Body of pancreas (tissue), 4 donors: Measurements from ENCODE around the gene GRK4. TPM values are rescaled to one million over a fixed set of nuclear protein-coding genes. Genes with fewer than 3 reads are reported as not detected.
"Not testable (repeated sequence)": the region's sequence is repeated elsewhere in the genome, so short reads cannot be mapped to it uniquely, and the experiment has no call there.

Source experiments
- ATAC-seq: fragments of 150-250 bp; one replicate; pipeline ENCODE4 v1.9.1; 2016
- DNase-seq, 4 donors: peaks; one replicate each; pipeline ENCODE4 v3.0.0-alpha.2; 2019
- H3K27ac ChIP-seq, 4 donors: fragments of 200-600 bp; sonication (generic); 1 replicate in 3 of 4; 2 replicates in 1 of 4; pipeline versions ENCODE4 v1.5.1 to v1.6.1; 2016 to 2019; ENCODE audit warnings: mild to moderate bottlenecking in 1 of 4, mixed read lengths in 1 of 4, moderate library complexity in 1 of 4
- H3K27me3 ChIP-seq, 2 donors: fragments of 200-600 bp; sonication (generic); one replicate each; pipeline ENCODE4 v1.6.0; 2016; ENCODE audit warnings: mild to moderate bottlenecking in 1 of 2
- H3K36me3 ChIP-seq, 2 donors: fragments of 200-600 bp; sonication (generic); replicated peaks in 1 of 2; 2 replicates each; pipeline ENCODE4 v1.5.1; 2016; ENCODE audit warnings: low read depth in 2 of 2; ENCODE audit not compliant: insufficient read depth in 1 of 2
- H3K4me1 ChIP-seq: fragments of 200-600 bp; sonication (generic); one replicate; pipeline ENCODE4 v1.6.0; 2016
- H3K4me3 ChIP-seq, 2 donors: fragments of 200-600 bp; sonication (generic); 1 replicate in 1 of 2; 2 replicates in 1 of 2; pipeline ENCODE4 v1.5.1; 2016 to 2019
- H3K9me3 ChIP-seq, 3 donors: fragments of 200-600 bp; sonication (generic); 1 replicate in 2 of 3; 2 replicates in 1 of 3; pipeline ENCODE4 v1.5.1; 2016
- CTCF ChIP-seq, 7 experiments: fragments of 450-650 bp in 4 of 7; fragments of 200-600 bp in 3 of 7; sonication (generic) in 3 of 7; IDR thresholded peaks; one replicate each; pipeline ENCODE4 v1.5.1; 2016 to 2019; ENCODE audit warnings: antibody characterized with exemption in 7 of 7
- POLR2A ChIP-seq, 3 donors: fragments of 450-650 bp; IDR thresholded peaks; one replicate each; pipeline ENCODE4 v1.6.1; 2016; ENCODE audit warnings: antibody characterized with exemption in 3 of 3, mild to moderate bottlenecking in 2 of 3
- WGBS, 2 donors: methylation state at CpG; one replicate each; pipeline ENCODE4 v1.1.5; 2017; 5-methylcytosine and 5-hydroxymethylcytosine counted together
- intact Hi-C: fragments of 100-400 bp; cut with DNase I; formaldehyde crosslinking; loops from one replicate; pipeline ENCODE4 v1.15.1; 2023
- total RNA-seq, 2 donors: library from RNA; depleted of rRNA; stranded (reverse); fragments of >200 nt; gene quantifications; one replicate each; pipeline ENCODE4 v1.1.0, GENCODE V29; 2016

Gene GRK4
- total RNA-seq, 2 donors from 2014 or later: 6.5 to 14.5 TPM

- no peak for DNase-seq
- intact Hi-C loops: no loop called here
These were observed 14.1 kb downstream of the GRK4 start for GRCh38 chr4:2977211-2978088.

GRCh38 chr4:2981256-2981819, 18.0 kb downstream of the GRK4 start:
- ATAC-seq: no peak
- H3K4me3 ChIP-seq: no peak overlapping the region
- H3K9me3 ChIP-seq: peaks cover 0 to 8% (median 0%) of the 10 kb centered on the region in 3 donors
- no peak overlapping the region for H3K27ac ChIP-seq
- no peaks in the 10 kb centered on the region for H3K36me3 ChIP-seq
- no peak for DNase-seq
- no peaks in the 10 kb centered on the region for H3K4me1 ChIP-seq
- H3K27me3 ChIP-seq: no peaks in the 10 kb centered on the region
- intact Hi-C loops: loop anchor here (10.0 kb wide), 1 partner anchor 53 kb away; no protein-coding TSS in a partner anchor
- 89 to 100% methylated on average over 4 of the region's 4 CpGs for WGBS, 2 donors
- TF ChIP-seq CTCF (IDR thresholded peaks at IDR 0.05) (no peak), POLR2A (IDR thresholded peaks at IDR 0.05) (no peak)

More at GRCh38 chr4:2977211-2978088, 14.1 kb downstream of the GRK4 start:
- WGBS, 2 donors: 84 to 87% methylated on average over 14 of the region's 14 CpGs
- Histone ChIP-seq H3K27me3 (no peaks in the 10 kb centered on the region), H3K36me3 (no peaks in the 10 kb centered on the region), H3K4me1 (no peaks in the 10 kb centered on the region), H3K27ac (no peak overlapping the region), H3K9me3 (peaks cover 0 to 8% (median 0%) of the 10 kb centered on the region in 3 donors), H3K4me3 (no peak overlapping the region)
- ATAC-seq: no peak
- TF ChIP-seq CTCF (IDR thresholded peaks at IDR 0.05) (no peak), POLR2A (IDR thresholded peaks at IDR 0.05) (no peak)

- H3K9me3 ChIP-seq: peaks cover 0 to 8% (median 0%) of the 10 kb centered on the region in 3 donors
- 95 to 100% methylated on average over 3 to 4 of the region's 4 CpGs for WGBS, 2 donors
- no peak overlapping the region for H3K27ac ChIP-seq
- H3K36me3 ChIP-seq: no peaks in the 10 kb centered on the region
- no peaks in the 10 kb centered on the region for H3K27me3 ChIP-seq
- H3K4me1 ChIP-seq: no peaks in the 10 kb centered on the region
- DNase-seq (no peak), ATAC-seq (no peak)
- intact Hi-C loops: loop anchor here (10.0 kb wide), 1 partner anchor 53 kb away; no protein-coding TSS in a partner anchor
- TF ChIP-seq POLR2A (IDR thresholded peaks at IDR 0.05) (no peak), CTCF (IDR thresholded peaks at IDR 0.05) (no peak)
- no peak overlapping the region for H3K4me3 ChIP-seq
These were observed 18.6 kb downstream of the GRK4 start for GRCh38 chr4:2982012-2982411.

DNA sequence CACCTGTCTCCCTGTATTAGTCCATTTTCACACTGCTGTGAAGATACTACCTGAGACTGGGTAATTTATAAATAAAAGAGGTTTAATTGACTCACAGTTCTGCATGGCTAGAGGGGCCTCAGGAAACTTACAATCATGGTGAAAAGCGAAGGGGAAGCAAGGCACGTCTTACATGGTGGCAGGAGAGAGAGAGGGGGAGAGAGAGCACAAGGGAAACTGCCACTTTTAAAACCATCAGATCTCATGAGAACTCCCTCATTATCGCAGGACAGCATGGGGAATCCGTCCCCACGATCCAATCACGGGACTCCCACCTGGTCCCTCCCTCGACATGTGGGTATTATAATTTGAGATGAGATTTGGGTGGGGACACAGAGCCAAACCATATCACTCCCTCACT, 20.3 kb downstream of the GRK4 start:
- DNase-seq, H3K27ac ChIP-seq, H3K4me3 ChIP-seq, ATAC-seq, H3K4me1 ChIP-seq, H3K9me3 ChIP-seq, H3K27me3 ChIP-seq, H3K36me3 ChIP-seq: not testable (repeated sequence)
- intact Hi-C loops: loop anchor here (10.0 kb wide), 1 partner anchor 51 kb away; no protein-coding TSS in a partner anchor
- 82 to 86% methylated on average over 7 of the region's 7 CpGs for WGBS, 2 donors

GRCh38 chr4:2991243-2991642, 27.9 kb downstream of the GRK4 start:
- ATAC-seq (no peak), DNase-seq (no peak)
- Histone ChIP-seq H3K4me3 (no peak overlapping the region), H3K36me3 (no peaks in the 10 kb centered on the region), H3K4me1 (no peaks in the 10 kb centered on the region), H3K27ac (no peak overlapping the region), H3K9me3 (no peaks in the 10 kb centered on the region), H3K27me3 (no peaks in the 10 kb centered on the region)
- intact Hi-C loops: no loop called here
- TF ChIP-seq POLR2A (IDR thresholded peaks at IDR 0.05): no peak
- TF ChIP-seq CTCF (IDR thresholded peaks at IDR 0.05): no peak
- 89 to 90% methylated on average over 4 of the region's 4 CpGs for WGBS, 2 donors
